OCI-LY1 (cell line): ENCODE data around the gene NDUFAF5.
A peak's percentile ranks its signal among the peaks of the same experiment; 100 is the strongest.

Experiments used
- H2AFZ ChIP-seq: fragments of 200-600 bp; sonication (generic), shearing (Covaris generic); 2 replicates; pipeline ENCODE4 v1.6.0; 2014; ENCODE audit warnings: antibody characterized with exemption, mild to moderate bottlenecking, low read length
- H3F3A ChIP-seq: fragments of 200-600 bp; sonication (generic), shearing (Covaris generic); 2 replicates; pipeline ENCODE4 v1.6.0; 2014; ENCODE audit warnings: mild to moderate bottlenecking, antibody characterized with exemption, low read length, moderate library complexity; ENCODE audit not compliant: insufficient read depth
- H3K27ac ChIP-seq: fragments of 200-600 bp; sonication (generic); 2 replicates; pipeline ENCODE4 v1.5.1; 2014; ENCODE audit warnings: low read length, mixed run types, mild to moderate bottlenecking, low read depth; ENCODE audit not compliant: poor library complexity, severe bottlenecking
- H3K27me3 ChIP-seq: fragments of 200-600 bp; sonication (generic); 2 replicates; pipeline ENCODE4 v1.6.0; 2014; ENCODE audit warnings: antibody characterized with exemption, mild to moderate bottlenecking, low read length, moderate library complexity; ENCODE audit not compliant: insufficient read depth
- H3K36me3 ChIP-seq: fragments of 200-600 bp; sonication (generic); 2 replicates; pipeline ENCODE4 v1.6.1; 2014; ENCODE audit warnings: mild to moderate bottlenecking, antibody characterized with exemption, low read length, moderate library complexity, mixed read lengths; ENCODE audit not compliant: insufficient read depth
- H3K4me1 ChIP-seq: fragments of 200-600 bp; sonication (generic); 2 replicates; pipeline ENCODE4 v1.5.1; 2014; ENCODE audit warnings: mild to moderate bottlenecking, low read length, moderate library complexity; ENCODE audit not compliant: insufficient read depth, severe bottlenecking
- H3K4me2 ChIP-seq: fragments of 200-600 bp; sonication (generic), shearing (Covaris generic); 2 replicates; pipeline ENCODE4 v1.6.1; 2014; ENCODE audit warnings: low read length
- H3K4me3 ChIP-seq: fragments of 200-600 bp; sonication (generic); 2 replicates; pipeline ENCODE4 v1.5.1; 2014; ENCODE audit warnings: low read length, low read depth, mild to moderate bottlenecking, mixed read lengths; ENCODE audit not compliant: poor library complexity, severe bottlenecking
- H3K79me2 ChIP-seq: fragments of 200-600 bp; shearing (Covaris generic); 2 replicates; pipeline ENCODE4 v1.6.1; 2016; ENCODE audit warnings: mixed run types, low read length, mixed read lengths; ENCODE audit not compliant: insufficient read depth
- H3K9ac ChIP-seq: fragments of 200-600 bp; sonication (generic), shearing (Covaris generic); 2 replicates; pipeline ENCODE4 v1.6.1; 2014; ENCODE audit warnings: mild to moderate bottlenecking, low read length, mixed read lengths
- H3K9me2 ChIP-seq: fragments of 200-600 bp; sonication (generic), shearing (Covaris generic); 2 replicates; pipeline ENCODE4 v1.6.1; 2014; ENCODE audit warnings: low read depth, mild to moderate bottlenecking, low read length, mixed read lengths
- H3K9me3 ChIP-seq: fragments of 200-600 bp; shearing (Covaris generic); 2 replicates; pipeline ENCODE4 v1.6.1; 2014; ENCODE audit warnings: low read length, mixed read lengths
- H4K20me1 ChIP-seq: fragments of 200-600 bp; sonication (generic), shearing (Covaris generic); 2 replicates; pipeline ENCODE4 v1.6.0; 2016; ENCODE audit warnings: mild to moderate bottlenecking, low read length; ENCODE audit not compliant: insufficient read depth
- CTCF ChIP-seq: fragments of 200-600 bp; sonication (generic), shearing (Covaris generic); IDR thresholded peaks from 2 replicates; pipeline ENCODE4 v1.5.1; 2017; ENCODE audit warnings: mild to moderate bottlenecking, antibody characterized with exemption, low read length, moderate library complexity, mixed read lengths
- EZH2 ChIP-seq: fragments of 200-600 bp; sonication (generic), shearing (Covaris generic); IDR thresholded peaks from 2 replicates; pipeline ENCODE4 v1.8.0; 2017; ENCODE audit warnings: borderline replicate concordance, mixed run types, mild to moderate bottlenecking, antibody characterized with exemption, low read length, moderate library complexity, mixed read lengths

The NDUFAF5 gene

GRCh38 chr20:13771853-13772453, 12.9 kb upstream of the NDUFAF5 start:
- Histone ChIP-seq H3K27me3 (no peaks in the 10 kb centered on the region), H3K9ac (no peak overlapping the region), H3K9me3 (0 out of 2 replicates have a peak, but pooled peaks cover 3% of the 10 kb centered on the region), H3K4me3 (no peak overlapping the region), H3K4me2 (no peak overlapping the region), H3K36me3 (peaks cover 94% of the 10 kb centered on the region), H2AFZ (no peak overlapping the region), H3K4me1 (no peaks in the 10 kb centered on the region), H3K79me2 (no peaks in the 10 kb centered on the region), H3K27ac (no peak overlapping the region), H4K20me1 (no peaks in the 10 kb centered on the region), H3K9me2 (no peaks in the 10 kb centered on the region), H3F3A (0 out of 2 replicates have a peak, but pooled peaks cover 9% of the 10 kb centered on the region)
- TF ChIP-seq EZH2, result no peak
- TF ChIP-seq CTCF, result peak; percentile 40; the same call in 1 of the 2 replicates

DNA sequence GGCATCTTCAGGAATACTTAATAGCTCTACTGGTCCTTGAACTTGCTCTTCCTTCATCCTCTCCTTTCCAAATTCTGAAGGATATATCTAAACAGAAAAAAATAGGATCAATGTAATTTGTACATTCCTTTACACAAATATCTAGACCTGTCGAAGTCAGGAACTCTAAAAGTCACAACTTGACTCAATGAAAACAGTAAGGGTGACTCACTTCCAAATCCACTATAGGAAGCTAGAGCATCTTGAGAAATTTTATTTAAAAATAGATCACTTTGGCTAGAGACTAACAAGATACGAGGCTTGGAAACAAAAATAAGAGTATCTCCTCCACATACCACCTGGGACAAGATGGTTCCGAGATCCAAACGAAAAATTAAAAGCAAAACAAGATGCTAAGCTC, 12.3 kb upstream of the NDUFAF5 start:
- Histone ChIP-seq H3K79me2 (no peaks in the 10 kb centered on the region), H3K4me1 (no peaks in the 10 kb centered on the region), H3F3A (0 out of 2 replicates have a peak, but pooled peaks cover 9% of the 10 kb centered on the region), H3K27ac (no peak overlapping the region), H3K9me2 (no peaks in the 10 kb centered on the region), H2AFZ (no peak overlapping the region), H3K4me2 (no peak overlapping the region), H3K4me3 (no peak overlapping the region), H4K20me1 (no peaks in the 10 kb centered on the region), H3K9ac (no peak overlapping the region), H3K9me3 (0 out of 2 replicates have a peak, but pooled peaks cover 2% of the 10 kb centered on the region), H3K27me3 (no peaks in the 10 kb centered on the region), H3K36me3 (peaks cover 94% of the 10 kb centered on the region)
- no peak for TF ChIP-seq CTCF
- TF ChIP-seq EZH2, result no peak

DNA sequence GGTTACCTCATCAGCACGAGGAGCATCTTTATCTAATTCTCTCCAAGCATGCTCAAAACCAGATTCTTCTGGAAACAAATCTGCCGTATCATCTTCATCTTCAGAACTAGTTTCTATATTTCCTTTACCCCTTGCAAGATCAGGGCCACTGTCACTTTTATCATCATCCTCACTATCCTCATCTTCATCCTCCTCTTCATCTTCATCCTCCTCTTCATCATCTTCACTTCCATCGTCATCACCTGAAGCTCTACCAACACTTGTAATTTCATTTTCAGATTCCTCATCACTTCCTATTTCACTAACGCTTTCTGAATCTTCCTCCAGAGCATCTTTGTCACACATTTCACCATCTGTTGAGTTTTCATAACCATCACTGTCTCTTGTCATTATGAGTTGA, 9.0 kb upstream of the NDUFAF5 start:
- H3K27ac ChIP-seq, result no peak overlapping the region
- no peak overlapping the region for H2AFZ ChIP-seq
- no peaks in the 10 kb centered on the region for H4K20me1 ChIP-seq
- no peak overlapping the region for H3K4me3 ChIP-seq
- H3K9me3 ChIP-seq, result no peaks in the 10 kb centered on the region
- no peaks in the 10 kb centered on the region for H3K9me2 ChIP-seq
- peaks cover 8% of the 10 kb centered on the region for H3K4me1 ChIP-seq
- no peak overlapping the region for H3K9ac ChIP-seq
- H3K79me2 ChIP-seq, result no peaks in the 10 kb centered on the region; the same call in 1 of the 2 replicates
- peaks cover 86% of the 10 kb centered on the region for H3K36me3 ChIP-seq
- no peak overlapping the region for H3K4me2 ChIP-seq
- TF ChIP-seq CTCF (no peak), EZH2 (no peak)
- H3F3A ChIP-seq, result 0 out of 2 replicates have a peak, but pooled peaks cover 9% of the 10 kb centered on the region
- no peaks in the 10 kb centered on the region for H3K27me3 ChIP-seq
